Mesenchymal stem cell (in vitro differentiated cells and primary cell): ENCODE measurements around the gene RGMB.

Source experiments
- DNase-seq: peaks from one replicate; pipeline ENCODE4 v3.0.0-alpha.2; 2013
- H2AFZ ChIP-seq: one replicate; pipeline ENCODE4 v1.6.1; 2013; ENCODE audit warnings: low read depth, mild to moderate bottlenecking, control low read depth, inconsistent platforms, low read length, moderate library complexity
- H2AK5ac ChIP-seq: 2 replicates; pipeline ENCODE4 v1.6.1; 2013; ENCODE audit warnings: low read length, moderate library complexity, mild to moderate bottlenecking, inconsistent platforms; ENCODE audit not compliant: severe bottlenecking
- H2BK120ac ChIP-seq: one replicate; pipeline ENCODE4 v1.6.1; 2013; ENCODE audit warnings: low read depth, mild to moderate bottlenecking, inconsistent platforms, low read length, moderate library complexity
- H2BK12ac ChIP-seq, 2 experiments: one replicate each; pipeline ENCODE4 v1.6.1; 2013; ENCODE audit warnings: inconsistent platforms in 2 of 2, low read length in 2 of 2, mild to moderate bottlenecking in 2 of 2, moderate library complexity in 2 of 2, control low read depth in 1 of 2
- H2BK15ac ChIP-seq: one replicate; pipeline ENCODE4 v1.6.1; 2013; ENCODE audit warnings: mild to moderate bottlenecking, low read depth, inconsistent platforms; ENCODE audit not compliant: poor library complexity, severe bottlenecking
- H2BK5ac ChIP-seq: 2 replicates; pipeline ENCODE4 v1.6.1; 2013; ENCODE audit warnings: low read depth, mild to moderate bottlenecking, low read length, control low read depth, inconsistent platforms; ENCODE audit not compliant: poor library complexity, severe bottlenecking
- H3K14ac ChIP-seq, 2 experiments: one replicate each; pipeline ENCODE4 v1.6.1; 2013; ENCODE audit warnings: inconsistent platforms in 2 of 2, low read length in 2 of 2, control low read depth in 1 of 2, mild to moderate bottlenecking in 1 of 2, moderate library complexity in 1 of 2
- H3K18ac ChIP-seq, 2 experiments: one replicate each; pipeline ENCODE4 v1.6.1; 2013; ENCODE audit warnings: inconsistent platforms in 2 of 2, low read length in 2 of 2, control low read depth in 1 of 2, low read depth in 1 of 2, mild to moderate bottlenecking in 1 of 2
- H3K23ac ChIP-seq, 2 experiments: one replicate each; pipeline ENCODE4 v1.6.1; 2013; ENCODE audit warnings: inconsistent platforms in 2 of 2, low read length in 2 of 2, mild to moderate bottlenecking in 2 of 2, moderate library complexity in 2 of 2, control low read depth in 1 of 2
- H3K27ac ChIP-seq: 2 replicates; pipeline ENCODE4 v1.5.1; 2013; ENCODE audit warnings: mild to moderate bottlenecking, moderate library complexity, low read length, control low read depth, inconsistent platforms; ENCODE audit not compliant: poor library complexity, severe bottlenecking
- H3K27me3 ChIP-seq, 2 experiments: 2 replicates each; pipeline versions ENCODE4 v1.6.1 to v1.7.0; 2013; ENCODE audit warnings: low read length in 2 of 2, mild to moderate bottlenecking in 2 of 2, moderate library complexity in 2 of 2, control low read depth in 1 of 2, inconsistent platforms in 1 of 2; ENCODE audit not compliant: control insufficient read depth in 1 of 2, insufficient read depth in 1 of 2
- H3K36me3 ChIP-seq, 2 experiments: 2 replicates each; pipeline versions ENCODE4 v1.6.1 to v1.7.0; 2013; ENCODE audit warnings: low read length in 2 of 2, control low read depth in 1 of 2, inconsistent platforms in 1 of 2, low read depth in 1 of 2, mild to moderate bottlenecking in 1 of 2; ENCODE audit not compliant: insufficient read depth in 2 of 2, control insufficient read depth in 1 of 2
- H3K4ac ChIP-seq, 2 experiments: one replicate each; pipeline ENCODE4 v1.6.1; 2013; ENCODE audit warnings: inconsistent platforms in 2 of 2, low read length in 2 of 2, mild to moderate bottlenecking in 2 of 2, moderate library complexity in 2 of 2, control low read depth in 1 of 2, low read depth in 1 of 2
- H3K4me1 ChIP-seq: 2 replicates; pipeline ENCODE4 v1.6.1; 2013; ENCODE audit warnings: low read depth, low read length, control low read depth; ENCODE audit not compliant: control insufficient read depth, insufficient read depth
- H3K4me2 ChIP-seq: 2 replicates; pipeline ENCODE4 v1.6.1; 2013; ENCODE audit warnings: low read length, mild to moderate bottlenecking, inconsistent platforms; ENCODE audit not compliant: poor library complexity, severe bottlenecking
- H3K4me3 ChIP-seq, 2 experiments: 2 replicates each; pipeline versions ENCODE4 v1.5.1 to v1.7.0; 2013; ENCODE audit warnings: low read length in 2 of 2, mild to moderate bottlenecking in 2 of 2, control low read depth in 1 of 2, low read depth in 1 of 2; ENCODE audit not compliant: insufficient read depth in 1 of 2
- H3K79me1 ChIP-seq: replicated peaks from 2 replicates; pipeline ENCODE4 v1.6.1; 2013; ENCODE audit warnings: mild to moderate bottlenecking, control low read depth, low read length, inconsistent platforms; ENCODE audit not compliant: poor library complexity, severe bottlenecking
- H3K9ac ChIP-seq: 2 replicates; pipeline ENCODE4 v1.7.0; 2013; ENCODE audit warnings: mild to moderate bottlenecking, low read length, moderate library complexity
- H3K9me3 ChIP-seq: 2 replicates; pipeline ENCODE4 v1.7.0; 2013; ENCODE audit warnings: mild to moderate bottlenecking, low read length; ENCODE audit not compliant: control insufficient read depth
- H4K8ac ChIP-seq: one replicate; pipeline ENCODE4 v1.6.1; 2013; ENCODE audit warnings: inconsistent platforms, mild to moderate bottlenecking, low read length, moderate library complexity
- H4K91ac ChIP-seq: one replicate; pipeline ENCODE4 v1.6.1; 2013; ENCODE audit warnings: mild to moderate bottlenecking, low read length, inconsistent platforms
- WGBS: methylation state at CpG from one replicate; pipeline ENCODE4 v1.1.7; 2013; ENCODE audit warnings: mixed read lengths; 5-methylcytosine and 5-hydroxymethylcytosine counted together

RGMB gene

GRCh38 chr5:98839469-98840383 is 66.3 kb downstream of the RGMB start:
- Histone ChIP-seq H4K91ac (no peak overlapping the region), H2BK12ac (no peak overlapping the region), H2AK5ac (no peak overlapping the region), H3K18ac (no peak overlapping the region), H3K9ac (no peak overlapping the region), H3K9me3 (peaks cover 6% of the 10 kb centered on the region), H3K27me3 (no peaks in the 10 kb centered on the region), H3K4me3 (peak overlapping the region in 1 of 2 experiments; percentile 41), H3K4me1 (no peaks in the 10 kb centered on the region), H2BK120ac (no peak overlapping the region), H3K23ac (no peak overlapping the region), H2BK15ac (no peak overlapping the region), H2BK5ac (no peak overlapping the region), H3K14ac (no peak overlapping the region), H4K8ac (no peak overlapping the region), H3K27ac (no peak overlapping the region), H3K4ac (no peak overlapping the region), H3K36me3 (no peaks in the 10 kb centered on the region), H3K4me2 (no peak overlapping the region), H3K79me1 (no peaks in the 10 kb centered on the region), H2AFZ (no peak overlapping the region)
- DNase-seq: no peak
- 93% methylated on average over 42 of the region's 42 CpGs for WGBS

DNA sequence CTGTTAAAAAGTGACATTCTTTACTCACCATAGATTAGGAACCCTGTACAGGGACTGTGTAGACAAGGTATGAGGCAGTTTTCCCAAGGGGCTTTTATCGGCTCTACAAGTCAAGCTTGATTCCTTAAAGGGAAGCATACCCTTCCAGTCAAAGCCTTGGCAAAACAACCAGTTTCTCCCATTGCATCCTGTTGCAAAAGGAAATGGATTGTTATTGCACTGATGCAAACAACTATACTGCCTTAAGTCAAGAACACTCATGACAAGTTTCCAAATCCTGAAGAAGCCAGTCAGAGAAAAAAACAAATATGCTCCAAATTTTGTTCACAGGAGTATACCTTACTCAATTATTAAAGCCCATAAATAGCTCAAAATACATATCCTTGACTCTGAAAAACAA is 67.5 kb downstream of the RGMB start:
- H2AK5ac ChIP-seq: no peak overlapping the region
- H4K8ac ChIP-seq: no peak overlapping the region
- no peaks in the 10 kb centered on the region for H3K36me3 ChIP-seq
- peaks cover 10% of the 10 kb centered on the region for H3K9me3 ChIP-seq
- H3K27me3 ChIP-seq: no peaks in the 10 kb centered on the region
- no peak overlapping the region for H3K27ac ChIP-seq
- H2AFZ ChIP-seq: no peak overlapping the region
- H3K4me3 ChIP-seq: no peak overlapping the region
- H3K4me2 ChIP-seq: no peak overlapping the region
- DNase-seq: no peak
- H3K23ac ChIP-seq: no peak overlapping the region
- no peak overlapping the region for H4K91ac ChIP-seq
- H2BK12ac ChIP-seq: no peak overlapping the region
- no peak overlapping the region for H3K9ac ChIP-seq
- no peak overlapping the region for H2BK120ac ChIP-seq
- H2BK5ac ChIP-seq: no peak overlapping the region
- H3K18ac ChIP-seq: no peak overlapping the region
- H3K4me1 ChIP-seq: peaks cover 1% of the 10 kb centered on the region
- H2BK15ac ChIP-seq: no peak overlapping the region
- WGBS: 100% methylated on average over 1 of the region's 1 CpG
- no peak overlapping the region for H3K4ac ChIP-seq
- H3K79me1 ChIP-seq: no peaks in the 10 kb centered on the region
- H3K14ac ChIP-seq: no peak overlapping the region

GRCh38 chr5:98843481-98843880 is 70.0 kb downstream of the RGMB start:
- H2AFZ ChIP-seq: no peak overlapping the region
- H3K4me2 ChIP-seq: no peak overlapping the region
- WGBS: 100% methylated on average over 1 of the region's 3 CpGs
- H2AK5ac ChIP-seq: no peak overlapping the region
- no peaks in the 10 kb centered on the region for H3K27me3 ChIP-seq
- H3K9me3 ChIP-seq: peaks cover 10% of the 10 kb centered on the region
- H3K4ac ChIP-seq: no peak overlapping the region
- no peak overlapping the region for H3K18ac ChIP-seq
- H2BK12ac ChIP-seq: no peak overlapping the region
- no peaks in the 10 kb centered on the region for H3K36me3 ChIP-seq
- no peak overlapping the region for H3K14ac ChIP-seq
- no peak overlapping the region for H2BK5ac ChIP-seq
- no peak overlapping the region for H3K27ac ChIP-seq
- peaks cover 4% of the 10 kb centered on the region for H3K4me1 ChIP-seq
- no peak overlapping the region for H4K8ac ChIP-seq
- no peak overlapping the region for H4K91ac ChIP-seq
- no peak overlapping the region for H3K23ac ChIP-seq
- DNase-seq: no peak
- H3K79me1 ChIP-seq: no peaks in the 10 kb centered on the region
- H2BK15ac ChIP-seq: no peak overlapping the region
- no peak overlapping the region for H3K4me3 ChIP-seq
- H3K9ac ChIP-seq: no peak overlapping the region
- no peak overlapping the region for H2BK120ac ChIP-seq

GRCh38 chr5:98844865-98845264 is 71.4 kb downstream of the RGMB start:
- DNase-seq: no peak
- Histone ChIP-seq H3K4me1 (peaks cover 4% of the 10 kb centered on the region), H4K91ac (no peak overlapping the region), H2AFZ (no peak overlapping the region), H3K14ac (no peak overlapping the region), H3K27ac (no peak overlapping the region), H4K8ac (no peak overlapping the region), H3K27me3 (no peaks in the 10 kb centered on the region), H3K79me1 (no peaks in the 10 kb centered on the region), H3K4me3 (no peak overlapping the region), H3K18ac (no peak overlapping the region), H3K36me3 (no peaks in the 10 kb centered on the region), H2BK120ac (no peak overlapping the region), H2BK15ac (no peak overlapping the region), H3K9me3 (peaks cover 10% of the 10 kb centered on the region), H2BK5ac (no peak overlapping the region), H2AK5ac (no peak overlapping the region), H2BK12ac (no peak overlapping the region), H3K4ac (no peak overlapping the region), H3K4me2 (no peak overlapping the region), H3K23ac (no peak overlapping the region), H3K9ac (no peak overlapping the region)
- 95% methylated on average over 6 of the region's 6 CpGs for WGBS
